HG03108 (cell line): ENCODE measurements around the gene ANXA4.
A peak's percentile ranks its signal among the peaks of the same experiment; 100 is the strongest.
"Not testable (repeated sequence)": the region's sequence is repeated elsewhere in the genome, so short reads cannot be mapped to it uniquely, and the experiment has no call there.

ENCODE experiments used
- ATAC-seq: cut with Tn5 transposase; IDR thresholded peaks from one replicate; pipeline ENCODE4 v1.9.1; 2021; ENCODE audit warnings: moderate library complexity; ENCODE audit not compliant: unreplicated experiment

ANXA4 gene

GRCh38 chr2:69741575-69742321, at the start of gene ANXA4:
ANXA4 (plus strand) TSS chr2:69742134; CDS start chr2:69781566, 39,432 bp downstream.
- peak; percentile 80 for ATAC-seq

- no peak for ATAC-seq
Observed at GRCh38 chr2:69692424-69692823, 49.5 kb upstream of the ANXA4 start.

- peak; percentile 75 for ATAC-seq
Observed at GRCh38 chr2:69693059-69693774, 48.7 kb upstream of the ANXA4 start.

- no peak for ATAC-seq
Observed at GRCh38 chr2:69693775-69694450, 48.0 kb upstream of the ANXA4 start.

- no peak for ATAC-seq
Observed at GRCh38 chr2:69694894-69695849, 46.8 kb upstream of the ANXA4 start.

GRCh38 chr2:69695850-69696216, 46.1 kb upstream of the ANXA4 start:
- ATAC-seq, result no peak

- ATAC-seq, result no peak
Observed at GRCh38 chr2:69700381-69700780, 41.6 kb upstream of the ANXA4 start.

- no peak for ATAC-seq
Observed at GRCh38 chr2:69701100-69701945, 40.6 kb upstream of the ANXA4 start.

GRCh38 chr2:69703189-69703588, 38.7 kb upstream of the ANXA4 start:
- no peak for ATAC-seq

- ATAC-seq, result no peak
Observed at GRCh38 chr2:69704446-69704845, 37.5 kb upstream of the ANXA4 start.

- no peak for ATAC-seq
Observed at GRCh38 chr2:69709290-69709689, 32.6 kb upstream of the ANXA4 start.

GRCh38 chr2:69711971-69712370, 30.0 kb upstream of the ANXA4 start:
- no peak for ATAC-seq

- no peak for ATAC-seq
Observed at GRCh38 chr2:69714024-69714423, 27.9 kb upstream of the ANXA4 start.

GRCh38 chr2:69714539-69715220, 27.3 kb upstream of the ANXA4 start:
- ATAC-seq, result not testable (repeated sequence)

GRCh38 chr2:69715964-69716363, 26.0 kb upstream of the ANXA4 start:
- no peak for ATAC-seq

GRCh38 chr2:69716555-69717120, 25.3 kb upstream of the ANXA4 start:
- no peak for ATAC-seq

GRCh38 chr2:69717186-69717585, 24.7 kb upstream of the ANXA4 start:
- ATAC-seq, result no peak

- ATAC-seq, result no peak
Observed at GRCh38 chr2:69717861-69718273, 24.1 kb upstream of the ANXA4 start.
